H1 (cell line): ENCODE results near the gene NOL9. TPM values are rescaled to one million over a fixed set of nuclear protein-coding genes. Genes with fewer than 3 reads are reported as not detected.

ENCODE experiments used
- CHD7 ChIP-seq: fragments of 300-600 bp; sonication (generic); IDR thresholded peaks from 2 replicates; pipeline ENCODE4 v1.7.1; 2012; ENCODE audit warnings: low read length, moderate library complexity, mild to moderate bottlenecking, inconsistent platforms; ENCODE audit not compliant: insufficient replicate concordance
- polyA plus RNA-seq, 7 experiments: library from polyadenylated mRNA; depleted of rRNA in 3 of 7; stranded (reverse) in 5 of 7; unstranded in 2 of 7; fragments of >200 nt in 5 of 7; fragments of 200-250 nt in 2 of 7; gene quantifications; 1 replicate in 5 of 7; 2 replicates in 1 of 7; 4 replicates in 1 of 7; pipeline versions ENCODE4 v1.2.1 to v1.2.3, GENCODE V29; 2011 to 2013; ENCODE audit warnings: missing spikeins in 2 of 7, mixed read lengths in 2 of 7
- total RNA-seq: library from RNA; stranded (reverse); fragmentation: NEBNext Ultra II Directional; extraction: Animal tissue kit (Norgen Biotek cat#: 25700); gene quantifications from 2 replicates; pipeline ENCODE4 v1.2.1, GENCODE V29; 2021

Gene NOL9
- total and polyA plus RNA-seq, 2 of the 8 experiments (the other 6 are each of a cell fraction or from before 2014, with no cell fraction given) = 17.1 to 38.1 TPM

DNA sequence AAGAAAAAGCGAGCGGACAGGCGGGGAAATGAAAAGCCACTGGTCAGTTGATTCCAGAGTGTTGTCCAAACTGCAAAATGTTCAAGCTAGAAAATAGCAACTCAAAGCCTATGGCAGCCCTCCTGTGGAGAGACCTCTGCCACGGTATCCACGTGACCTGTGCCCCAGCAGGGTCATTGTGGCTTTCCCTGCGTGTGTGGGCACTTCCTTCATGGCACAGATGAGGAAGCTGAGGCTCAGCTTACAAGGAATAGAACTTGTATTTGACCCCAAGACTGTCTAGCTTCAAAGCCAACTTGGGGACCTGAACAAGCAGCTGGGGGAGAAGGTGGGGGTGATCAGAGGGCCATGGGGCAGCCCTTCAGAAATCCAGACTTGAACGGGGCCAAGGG, 47.3 kb downstream of the NOL9 start (continued):
- no peak for TF ChIP-seq CHD7
